Heart left ventricle (tissue), 16 donors: Measurements from ENCODE around the gene ZNF346. TPM values are rescaled to one million over a fixed set of nuclear protein-coding genes. Genes with fewer than 3 reads are reported as not detected.
"Not testable (repeated sequence)": the region's sequence is repeated elsewhere in the genome, so short reads cannot be mapped to it uniquely, and the experiment has no call there.

ENCODE experiments used
- ATAC-seq, 4 donors: fragments of 200-7000 bp; cut with Tn5 transposase; one replicate each; pipeline ENCODE4 v1.9.1; 2020 to 2022; ENCODE audit warnings: moderate library complexity in 4 of 4, mild to moderate bottlenecking in 3 of 4, moderate number of reproducible peaks in 1 of 4
- DNase-seq, 5 donors: peaks; one replicate each; pipeline ENCODE4 v3.0.0-alpha.2; 2020
- H3K27ac ChIP-seq, 12 donors: fragments of 200-600 bp; sonication (generic) in 4 of 12; one replicate each; pipeline versions ENCODE4 v1.5.0 to v1.8.0; 2016 to 2022; ENCODE audit warnings: mild to moderate bottlenecking in 2 of 12
- H3K27me3 ChIP-seq, 9 donors: fragments of 200-600 bp; sonication (generic) in 2 of 9; one replicate each; pipeline versions ENCODE4 v1.5.1 to v1.8.0; 2016 to 2022; ENCODE audit warnings: mild to moderate bottlenecking in 3 of 9
- H3K36me3 ChIP-seq, 9 donors: fragments of 200-600 bp; sonication (generic) in 2 of 9; one replicate each; pipeline versions ENCODE4 v1.5.0 to v1.8.0; 2018 to 2022; ENCODE audit warnings: mild to moderate bottlenecking in 2 of 9
- H3K4me1 ChIP-seq, 12 donors: fragments of 200-600 bp; sonication (generic) in 4 of 12; one replicate each; pipeline versions ENCODE4 v1.5.0 to v1.8.0; 2016 to 2022; ENCODE audit warnings: mild to moderate bottlenecking in 3 of 12
- H3K4me3 ChIP-seq, 12 donors: fragments of 200-600 bp; sonication (generic) in 4 of 12; one replicate each; pipeline versions ENCODE4 v1.5.0 to v1.8.0; 2017 to 2022; ENCODE audit warnings: mild to moderate bottlenecking in 9 of 12, moderate library complexity in 4 of 12
- H3K9me3 ChIP-seq, 12 donors: fragments of 200-600 bp; sonication (generic) in 4 of 12; one replicate each; pipeline versions ENCODE4 v1.5.0 to v1.8.0; 2016 to 2022; ENCODE audit warnings: mild to moderate bottlenecking in 1 of 12
- CTCF ChIP-seq, 12 donors: fragments of 200-600 bp; sonication (generic) in 4 of 12; IDR thresholded peaks; one replicate each; pipeline versions ENCODE4 v1.5.0 to v1.8.0; 2018 to 2022; ENCODE audit warnings: antibody characterized with exemption in 12 of 12, mild to moderate bottlenecking in 5 of 12
- POLR2A ChIP-seq, 2 donors: fragments of 450-650 bp; IDR thresholded peaks; one replicate each; pipeline ENCODE4 v1.6.1; 2017; ENCODE audit warnings: antibody characterized with exemption in 2 of 2, mild to moderate bottlenecking in 2 of 2, moderate library complexity in 2 of 2
- WGBS, 4 donors: extraction: QIAGEN DNeasy Blood & Tissue Kit in 2 of 4; methylation state at CpG; one replicate each; pipeline versions ENCODE4 v1.1.5 to v1.1.7; 2013 to 2018; 5-methylcytosine and 5-hydroxymethylcytosine counted together
- intact Hi-C, 10 donors: fragments of 100-400 bp; cut with DNase I; formaldehyde crosslinking; loops; one replicate each; pipeline versions ENCODE4 v1.11.1 to v1.14.2; 2022
- long read RNA-seq, 3 donors: library from polyadenylated mRNA; unstranded; transcript quantifications; one replicate each; pipeline ENCODE4 v2.0.0, GENCODE V29; 2020 to 2021
- polyA plus RNA-seq, 2 donors: library from polyadenylated mRNA; stranded (reverse); fragments of 200-250 nt; gene quantifications; one replicate each; pipeline ENCODE4 v1.2.3, GENCODE V29; 2013
- total RNA-seq, 9 donors: library from RNA; depleted of rRNA in 2 of 9; stranded (reverse); fragments of >200 nt in 2 of 9; fragmentation: NEBNext Ultra II Directional in 3 of 9; extraction: Animal tissue kit (Norgen Biotek cat#: 25700) in 3 of 9; gene quantifications; one replicate each; pipeline versions ENCODE4 v1.1.0 to v1.2.4, GENCODE V29; 2016 to 2023
- donor health status: ischemic (EF 13 %, LVEDD 7.1; RV severe dilation, severe dysfunction).
- donor health status: healthy with polysubstance abuse.
- donor health status: DM: no; HTN: yes; CAD: no.
- donor health status: DM: no; HTN: no; CAD: no.
- donor health status: ischemic (EF 25% LVEDD 6.9; RV normal size, moderate dysfunction).
- donor health status: ischemic (EF 25% LVEDD 5.7; RV mildly dilated, moderate dysfunction).
- donor health status: healthy.
- donor health status: DM: yes; HTN: yes; CAD: no.
- donor health status: ischemic (EF 35%, LVEDD 5.7; RV mildly dilated, moderate dysfunction).
- donor health status: nonischemic (EF 11% LVEDD 7.7; RV severe dilation, severe dysfunction).
- donor health status: DM: yes; HTN: yes; CAD: no.
- donor health status: PGD.
- donor health status: ischemic (EF 29% LVEDD 5.4; RV normal size, mild dysfunction).
- donor health status: nonischemic (EF 23%, LVEDD 6.1; RV moderate dilation, normal function).

Gene ZNF346, protein sequence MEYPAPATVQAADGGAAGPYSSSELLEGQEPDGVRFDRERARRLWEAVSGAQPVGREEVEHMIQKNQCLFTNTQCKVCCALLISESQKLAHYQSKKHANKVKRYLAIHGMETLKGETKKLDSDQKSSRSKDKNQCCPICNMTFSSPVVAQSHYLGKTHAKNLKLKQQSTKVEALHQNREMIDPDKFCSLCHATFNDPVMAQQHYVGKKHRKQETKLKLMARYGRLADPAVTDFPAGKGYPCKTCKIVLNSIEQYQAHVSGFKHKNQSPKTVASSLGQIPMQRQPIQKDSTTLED
- total RNA-seq (10 to 100 TPM in 2 of 9 donors, 1 to 10 TPM in 7; 6.5 to 11.9 (median 7.5) TPM), polyA plus RNA-seq (1 to 10 TPM; 4.4 to 8.0 TPM)
- long read RNA-seq, donor 1, transcript ZNF346-201 (7 exons, 2,314 nt): major isoform, 5 of 6 reads
- long read RNA-seq, donor 1, partial matches to known transcripts: 1 of 6 reads
- long read RNA-seq, donor 1, other reads (novel, unspliced or antisense): 0 of 6 reads
- long read RNA-seq, donor 2, transcript ZNF346-201 (7 exons, 2,314 nt): major isoform, 28 of 54 reads
- long read RNA-seq, donor 2, partial matches to known transcripts: 2 of 54 reads
- long read RNA-seq, donor 2, other reads (novel, unspliced or antisense): 20 of 54 reads
- long read RNA-seq, donor 3, partial matches to known transcripts: 0 of 8 reads
- long read RNA-seq, donor 3, other reads (novel, unspliced or antisense): 3 of 8 reads

DNA sequence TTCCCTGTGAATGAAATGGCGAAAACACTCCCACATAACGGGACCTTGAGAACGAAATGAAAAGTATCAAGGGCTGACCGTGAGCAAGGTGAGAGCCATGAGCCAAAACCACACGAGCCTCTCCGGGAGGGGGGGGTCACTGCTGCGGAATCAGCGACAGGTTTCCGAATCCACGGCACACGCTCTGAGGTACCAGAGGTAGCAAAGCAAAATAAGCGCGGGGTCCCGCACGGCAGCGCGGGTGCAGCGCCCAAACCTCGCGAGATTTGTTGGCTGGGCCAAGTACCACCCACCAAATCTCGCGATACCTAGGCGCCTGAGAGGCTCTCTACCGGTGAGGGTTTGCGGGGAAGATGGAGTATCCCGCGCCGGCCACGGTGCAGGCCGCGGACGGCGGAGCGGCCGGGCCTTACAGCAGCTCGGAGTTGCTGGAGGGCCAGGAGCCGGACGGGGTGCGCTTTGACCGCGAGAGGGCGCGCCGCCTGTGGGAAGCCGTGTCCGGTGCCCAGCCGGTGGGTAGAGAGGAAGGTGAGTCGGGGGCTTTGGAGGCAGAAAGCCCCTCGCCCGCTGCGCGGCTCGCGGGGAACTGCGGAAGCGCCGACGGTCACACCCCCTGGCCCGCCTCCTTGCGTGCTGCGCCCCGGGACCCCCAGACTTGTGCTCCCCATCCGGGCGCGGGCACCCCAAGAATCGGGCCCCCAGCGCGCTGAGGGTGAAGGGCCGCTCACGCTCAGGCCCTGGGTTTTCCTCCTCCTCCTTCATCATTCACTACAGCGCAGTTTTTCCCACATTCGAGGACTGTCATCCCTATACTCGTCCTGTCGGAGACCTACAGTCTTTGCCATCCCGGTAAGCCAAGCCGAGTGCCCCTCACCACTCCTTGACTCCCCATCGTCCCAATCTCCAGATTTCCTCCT is at the start of gene ZNF346:
Gene ZNF346, plus strand, starts transcription at position 311 of the 917 bp plus-strand sequence. Its CDS starts 43 bp downstream, at position 354.
- peak within 1 kb of the TSS; percentile 66 to 95 (median 85) for H3K4me3 ChIP-seq
- DNase-seq: peak; percentile 91 to 95 (median 94)
- peak within 1 kb of the TSS; percentile 59 to 89 (median 84) for H3K27ac ChIP-seq
- peaks cover 0 to 26% (median 12%) of the 10 kb centered on the region in 12 donors for H3K4me1 ChIP-seq
- H3K9me3 ChIP-seq: no peaks in the 10 kb centered on the region
- H3K27me3 ChIP-seq: no peaks in the 10 kb centered on the region
- WGBS, 4 donors: 0 to 1% (median 1%) methylated on average over 54 to 77 of the region's 77 CpGs
- peak; percentile 93 to 96 (median 94) for ATAC-seq
- peak in 1 of 2 donors; percentile 62 for TF ChIP-seq POLR2A (IDR thresholded peaks at IDR 0.05)
- peak; percentile 33 to 82 (median 63) for TF ChIP-seq CTCF (IDR thresholded peaks at IDR 0.05)
- intact Hi-C loops: loop anchor here in 1 of 10 donors (2.0 kb wide), 1 partner anchor 16 kb away; the partner anchor contains the start of gene UIMC1
- peaks cover 0 to 10% (median 5%) of the 10 kb centered on the region in 9 donors for H3K36me3 ChIP-seq

GRCh38 chr5:176979669-176980068 is 42.8 kb upstream of the ZNF346 start:
- ATAC-seq (no peak), DNase-seq (no peak)
- Histone ChIP-seq H3K4me1 (peaks cover 0 to 18% (median 0%) of the 10 kb centered on the region in 12 donors), H3K9me3 (no peaks in the 10 kb centered on the region), H3K27me3 (no peaks in the 10 kb centered on the region), H3K4me3 (no peak overlapping the region), H3K36me3 (peaks cover 0 to 62% (median 51%) of the 10 kb centered on the region in 9 donors), H3K27ac (no peak overlapping the region)
- no peak for TF ChIP-seq CTCF (IDR thresholded peaks at IDR 0.05)
- no peak for TF ChIP-seq POLR2A (IDR thresholded peaks at IDR 0.05)
- WGBS, 4 donors: 81 to 87% (median 86%) methylated on average over 3 of the region's 3 CpGs
- intact Hi-C loops: no loop called here

DNA sequence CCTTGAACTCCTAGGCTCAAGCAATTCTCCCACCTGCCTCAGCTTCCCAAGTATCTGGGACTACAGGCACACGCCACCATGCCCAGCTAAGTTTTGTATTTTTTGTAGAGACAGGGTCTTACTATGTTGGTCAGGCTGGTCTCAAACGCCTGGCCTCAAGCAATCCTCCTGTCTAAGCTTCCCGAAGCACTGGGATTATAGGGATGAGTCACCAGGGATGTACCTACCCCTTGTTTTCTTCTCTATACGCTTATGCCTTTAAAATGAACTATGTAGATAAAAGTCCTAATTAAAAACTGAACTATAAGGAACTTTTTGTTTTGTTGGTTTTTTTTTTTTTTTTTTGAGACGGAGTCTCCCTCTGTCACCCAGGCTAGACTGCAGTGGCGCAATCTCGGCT is 41.7 kb upstream of the ZNF346 start:
- Histone ChIP-seq H3K4me1 (peaks cover 0 to 29% (median 8%) of the 10 kb centered on the region in 12 donors), H3K36me3 (peaks cover 0 to 51% (median 41%) of the 10 kb centered on the region in 9 donors), H3K9me3 (no peaks in the 10 kb centered on the region), H3K27ac (no peak overlapping the region), H3K27me3 (no peaks in the 10 kb centered on the region), H3K4me3 (no peak overlapping the region)
- ATAC-seq (no peak), DNase-seq (no peak)
- intact Hi-C loops: no loop called here
- WGBS, 4 donors: 93 to 96% (median 94%) methylated on average over 7 of the region's 7 CpGs
- TF ChIP-seq CTCF (IDR thresholded peaks at IDR 0.05) (no peak), POLR2A (IDR thresholded peaks at IDR 0.05) (no peak)

DNA sequence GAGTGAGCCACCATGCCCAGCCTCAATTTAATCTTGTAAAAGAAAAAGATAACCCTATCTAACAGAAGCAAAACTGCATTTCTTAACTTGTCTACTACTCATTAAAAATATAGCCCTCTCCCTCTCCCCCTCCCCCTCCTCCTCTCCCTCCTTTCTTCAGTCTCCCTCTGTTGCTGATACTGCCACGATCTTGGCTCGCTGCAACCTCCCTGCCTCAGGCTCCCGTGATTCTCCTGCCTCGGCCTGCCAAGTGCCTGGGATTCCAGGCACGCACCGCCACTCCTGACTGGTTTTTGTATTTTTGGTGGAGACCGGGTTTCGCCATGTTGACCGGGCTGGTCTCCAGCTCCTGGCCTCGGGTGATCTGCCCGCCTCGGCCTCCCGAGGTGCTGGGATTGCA is 39.4 kb upstream of the ZNF346 start:
- WGBS, 4 donors: 48 to 59% (median 54%) methylated on average over 9 to 13 of the region's 13 CpGs
- intact Hi-C loops, H3K27me3 ChIP-seq: not testable (repeated sequence)

DNA sequence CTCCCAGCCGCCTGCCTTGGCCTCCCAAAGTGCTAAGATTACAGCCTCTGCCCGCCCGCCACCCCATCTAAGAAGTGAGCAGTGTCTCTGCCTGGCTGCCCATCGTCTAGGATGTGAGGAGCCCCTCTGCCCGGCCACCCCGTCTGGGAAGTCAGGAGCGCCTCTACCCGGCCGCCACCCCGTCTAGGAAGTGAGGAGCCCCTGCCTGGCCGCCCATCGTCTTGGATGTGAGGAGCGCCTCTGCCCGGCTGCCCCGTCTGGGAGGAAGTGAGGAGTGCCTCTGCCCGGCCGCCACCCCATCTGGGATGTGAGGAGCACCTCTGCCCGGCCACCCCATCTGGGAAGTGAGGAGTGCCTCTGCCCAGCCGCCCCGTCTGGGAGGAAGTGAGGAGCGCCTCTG is 38.9 kb upstream of the ZNF346 start:
- WGBS, 4 donors: 89 to 98% (median 95%) methylated on average over 9 to 21 of the region's 21 CpGs
- DNase-seq, H3K4me3 ChIP-seq, intact Hi-C loops, H3K9me3 ChIP-seq, ATAC-seq, H3K27me3 ChIP-seq: not testable (repeated sequence)
- H3K27ac ChIP-seq: peak overlapping the region in 3 of 12 donors; percentile 4 to 28 (median 22)
- H3K4me1 ChIP-seq: peaks cover 0 to 22% (median 8%) of the 10 kb centered on the region in 12 donors
- H3K36me3 ChIP-seq: peaks cover 0 to 41% (median 39%) of the 10 kb centered on the region in 9 donors

More for the DNA sequence above, 39.4 kb upstream of the ZNF346 start:
- Histone ChIP-seq H3K36me3 (peaks cover 0 to 44% (median 41%) of the 10 kb centered on the region in 9 donors), H3K4me1 (peaks cover 0 to 22% (median 8%) of the 10 kb centered on the region in 12 donors), H3K27ac (peak overlapping the region in 4 of 12 donors; percentile 22 to 52 (median 37))
- peak in 2 of 4 donors; percentile 53 to 61 for ATAC-seq
- H3K9me3 ChIP-seq, H3K4me3 ChIP-seq: not testable (repeated sequence)
- DNase-seq: peak in 4 of 5 donors; percentile 22 to 65 (median 38)

GRCh38 chr5:176984176-176984575 is 38.3 kb upstream of the ZNF346 start:
- DNase-seq, H3K27me3 ChIP-seq, H3K4me3 ChIP-seq, H3K9me3 ChIP-seq, intact Hi-C loops, ATAC-seq: not testable (repeated sequence)
- H3K4me1 ChIP-seq: peaks cover 0 to 22% (median 8%) of the 10 kb centered on the region in 12 donors
- H3K36me3 ChIP-seq: peaks cover 0 to 35% (median 33%) of the 10 kb centered on the region in 9 donors
- H3K27ac ChIP-seq: peak overlapping the region in 1 of 12 donors; percentile 28
- WGBS, 4 donors: 96 to 100% (median 98%) methylated on average over 6 to 28 of the region's 28 CpGs
